ENCODE results near the gene GOLGB1.

The GOLGB1 gene

GRCh38 chr3:121629601-121630000, 119.9 kb downstream of the GOLGB1 start:
- no peak for DNase-seq (ENCODE audit: low spot score)

GRCh38 chr3:121627622-121628021, 121.9 kb downstream of the GOLGB1 start:
- no peak for DNase-seq (ENCODE audit: low spot score)

GRCh38 chr3:121627211-121627610, 122.3 kb downstream of the GOLGB1 start:
- DNase-seq (ENCODE audit: low spot score), result no peak

- no peak for DNase-seq (ENCODE audit: low spot score)
These were observed 123.0 kb downstream of the GOLGB1 start for GRCh38 chr3:121626495-121626894.

- no peak for DNase-seq (ENCODE audit: low spot score)
These were observed 125.2 kb downstream of the GOLGB1 start for GRCh38 chr3:121624147-121624899.

- no peak for DNase-seq (ENCODE audit: low spot score)
These were observed 128.1 kb downstream of the GOLGB1 start for GRCh38 chr3:121621491-121621890.

GRCh38 chr3:121619691-121620090, 129.8 kb downstream of the GOLGB1 start:
- no peak for DNase-seq (ENCODE audit: low spot score)

All from hepatic stellate cell (primary cell).